Measurements from ENCODE around the gene PRPS1. TPM values are rescaled to one million over a fixed set of nuclear protein-coding genes. Genes with fewer than 3 reads are reported as not detected.

The PRPS1 gene
- total RNA-seq, 1 experiment from 2014 or later, result 90.5 TPM

- Histone ChIP-seq H2BK12ac (ENCODE audit: insufficient read length, low read depth, low read length) (peak overlapping the region; percentile 42), H2BK15ac (ENCODE audit: low read depth, low read length) (peak overlapping the region; percentile 41; the same call in 1 of the 2 replicates), H3K9ac (ENCODE audit: extremely low read depth, insufficient read length, low read length) (no peak overlapping the region), H3K18ac (ENCODE audit: insufficient read length, low read depth, low read length) (no peak overlapping the region), H3K56ac (ENCODE audit: insufficient read length, low read depth, low read length) (no peak overlapping the region), H4K8ac (replicated peaks; ENCODE audit: insufficient read length, low read depth, low read length) (no peak overlapping the region), H4K20me1 (ENCODE audit: control insufficient read depth, insufficient read depth, insufficient read length) (no peaks in the 10 kb centered on the region), H3T11ph (ENCODE audit: low read length) (no peak overlapping the region), H3K23me2 (ENCODE audit: insufficient read length, low read depth, low read length, poor library complexity, severe bottlenecking) (no peaks in the 10 kb centered on the region), H3K79me2 (ENCODE audit: insufficient read depth, low read length) (no peaks in the 10 kb centered on the region), H3K27me3 (ENCODE audit: insufficient read depth, low read length) (no peaks in the 10 kb centered on the region), H2BK20ac (ENCODE audit: low read depth, low read length, poor library complexity, severe bottlenecking) (no peak overlapping the region), H3K4ac (ENCODE audit: low read depth, low read length) (no peak overlapping the region), H3K23ac (ENCODE audit: insufficient read length, low read depth, low read length) (no peak overlapping the region), H2AFZ (ENCODE audit: low read length) (no peak overlapping the region), H3K4me2 (ENCODE audit: insufficient read depth, insufficient read length, low read length) (no peak overlapping the region), H4K91ac (ENCODE audit: insufficient read length, low read depth, low read length) (no peak overlapping the region), H2BK120ac (ENCODE audit: low read depth, low read length, poor library complexity, severe bottlenecking) (no peak overlapping the region), H3K4me1 (ENCODE audit: insufficient read depth, low read length) (no peaks in the 10 kb centered on the region; the same call in 1 of the 2 replicates), H4K5ac (ENCODE audit: insufficient read length, low read depth, low read length) (no peak overlapping the region), H3K79me1 (ENCODE audit: insufficient read depth, low read depth, low read length, poor library complexity, severe bottlenecking) (no peaks in the 10 kb centered on the region), H3K14ac (ENCODE audit: insufficient read depth, low read length) (no peak overlapping the region), H3K9me3 (ENCODE audit: control insufficient read depth, low read depth, low read length) (no peaks in the 10 kb centered on the region), H2BK5ac (ENCODE audit: insufficient read length, low read length) (no peak overlapping the region), H2AK5ac (ENCODE audit: insufficient read length, low read length) (no peak overlapping the region), H3K27ac (ENCODE audit: insufficient read length, low read depth, low read length) (no peak overlapping the region)
- Mint-ChIP-seq H3K9me3 (peaks cover 0 to 30% of the 10 kb centered on the region in 2 experiments; a peak in 2 of 5 replicates), H3K36me3 (ENCODE audit: insufficient read depth in 1 of 3, low read depth in 3 of 3) (peaks cover 0 to 3% (median 2%) of the 10 kb centered on the region in 3 experiments; a peak in 4 of 7 replicates), H3K27ac (no peak overlapping the region), H3K4me1 (peaks cover 11 to 20% of the 10 kb centered on the region in 2 experiments), H3K4me3 (no peak overlapping the region), H3K27me3 (ENCODE audit: low read depth) (no peaks in the 10 kb centered on the region; the same call in 1 of the 2 replicates)
- DNase-seq, result no peak
- no CpG with 5 or more reads among the region's 4 CpGs for WGBS (ENCODE audit: extremely low coverage, insufficient read length, low lambda C conversion rate)
- no peak for TF ChIP-seq CTCF (conservative IDR thresholded peaks at IDR 0.05)
Observed at GRCh38 chrX:107659286-107659685, 31.0 kb downstream of the PRPS1 start.

All from H9 (cell line).